CD8-positive, alpha-beta memory T cell (primary cell): ENCODE measurements around the gene CACNG4. TPM values are rescaled to one million over a fixed set of nuclear protein-coding genes. Genes with fewer than 3 reads are reported as not detected.

Experiments
- CTCF ChIA-PET: fragments of 350-600 bp; sonication (Branson Sonifier 250); formaldehyde crosslinking; loops from one replicate; lab custom pipeline; 2021; ENCODE audit warnings: antibody characterized with exemption; lab: Charles Lee
- POLR2A ChIA-PET: fragments of 350-600 bp; sonication (Branson Sonifier 250); formaldehyde crosslinking; loops from one replicate; lab custom pipeline; 2021; ENCODE audit warnings: antibody characterized with exemption; lab: Charles Lee
- DNase-seq, 5 donors: peaks; one replicate each; pipeline versions ENCODE4 v3.0.0 to v3.0.0-alpha.2; 2020 to 2022; ENCODE audit warnings: mixed read lengths in 1 of 5
- H3K27ac ChIP-seq: one replicate; pipeline ENCODE4 v1.7.0; 2013; ENCODE audit warnings: low read depth, mild to moderate bottlenecking, low read length, moderate library complexity
- H3K27me3 ChIP-seq: 2 replicates; pipeline ENCODE4 v1.7.0; 2013; ENCODE audit warnings: low read length, mild to moderate bottlenecking; ENCODE audit not compliant: insufficient read depth, poor library complexity, severe bottlenecking
- H3K36me3 ChIP-seq: 2 replicates; pipeline ENCODE4 v1.7.0; 2013; ENCODE audit warnings: mild to moderate bottlenecking, low read length, moderate library complexity; ENCODE audit not compliant: insufficient read depth
- H3K4me1 ChIP-seq: 2 replicates; pipeline ENCODE4 v1.7.0; 2013; ENCODE audit warnings: mild to moderate bottlenecking, low read length, moderate library complexity; ENCODE audit not compliant: insufficient read depth
- H3K4me3 ChIP-seq: 2 replicates; pipeline ENCODE4 v1.7.0; 2013; ENCODE audit warnings: mild to moderate bottlenecking, low read length
- H3K9me3 ChIP-seq: 2 replicates; pipeline ENCODE4 v1.7.0; 2013; ENCODE audit warnings: mild to moderate bottlenecking, low read length
- H3K27ac Mint-ChIP-seq, 8 donors: one replicate each; pipeline ENCODE4 v1.8.0; 2020 to 2021; ENCODE audit warnings: mixed read lengths in 8 of 8, mild to moderate bottlenecking in 6 of 8, inconsistent platforms in 3 of 8, moderate library complexity in 3 of 8
- H3K27me3 Mint-ChIP-seq, 2 donors: one replicate each; pipeline ENCODE4 v1.8.0; 2020 to 2021; ENCODE audit warnings: mixed read lengths in 2 of 2, mild to moderate bottlenecking in 1 of 2, moderate library complexity in 1 of 2
- H3K36me3 Mint-ChIP-seq, 3 donors: one replicate each; pipeline ENCODE4 v1.8.0; 2020 to 2021; ENCODE audit warnings: mixed read lengths in 3 of 3, inconsistent platforms in 1 of 3, mild to moderate bottlenecking in 1 of 3
- H3K4me1 Mint-ChIP-seq, 3 donors: one replicate each; pipeline ENCODE4 v1.8.0; 2020 to 2021; ENCODE audit warnings: mixed read lengths in 3 of 3, inconsistent platforms in 1 of 3, mild to moderate bottlenecking in 1 of 3
- H3K4me3 Mint-ChIP-seq, 7 donors: one replicate each; pipeline ENCODE4 v1.8.0; 2020 to 2021; ENCODE audit warnings: mixed read lengths in 7 of 7, mild to moderate bottlenecking in 6 of 7, moderate library complexity in 4 of 7, inconsistent platforms in 2 of 7
- H3K9me3 Mint-ChIP-seq, 5 donors: one replicate each; pipeline ENCODE4 v1.8.0; 2020 to 2022; ENCODE audit warnings: mixed read lengths in 5 of 5, mild to moderate bottlenecking in 3 of 5, moderate library complexity in 2 of 5, inconsistent platforms in 1 of 5
- polyA plus RNA-seq: library from polyadenylated mRNA; unstranded; fragments of 300-500 nt; fragmentation: Illumina TruSeq; gene quantifications from one replicate; pipeline ENCODE4 v1.2.3, GENCODE V29; 2021
- total RNA-seq, 2 experiments: library from RNA; stranded (reverse); gene quantifications; one replicate each; pipeline ENCODE4 v1.2.3, GENCODE V29; 2021

Gene CACNG4
- total and polyA plus RNA-seq, 3 experiments from 2014 or later, result not detected

- H3K27me3 Mint-ChIP-seq, result no peaks in the 10 kb centered on the region
- H3K27me3 ChIP-seq, result no peaks in the 10 kb centered on the region
- H3K36me3 ChIP-seq, result no peaks in the 10 kb centered on the region
- no peak overlapping the region for H3K4me3 Mint-ChIP-seq
- ChIA-PET POLR2A (no interaction called here), CTCF (no interaction called here)
- H3K9me3 ChIP-seq, result no peaks in the 10 kb centered on the region
- H3K27ac Mint-ChIP-seq, result peak overlapping the region in 3 of 8 donors; percentile 15 to 64 (median 40)
- H3K9me3 Mint-ChIP-seq, result no peaks in the 10 kb centered on the region
- peaks cover 4 to 45% (median 14%) of the 10 kb centered on the region in 3 donors for H3K36me3 Mint-ChIP-seq
- H3K27ac ChIP-seq, result no peak overlapping the region
- H3K4me1 ChIP-seq, result peaks cover 31% of the 10 kb centered on the region
- no peak overlapping the region for H3K4me3 ChIP-seq
- peaks cover 24 to 33% (median 30%) of the 10 kb centered on the region in 3 donors for H3K4me1 Mint-ChIP-seq
- no peak for DNase-seq
Measured at GRCh38 chr17:67079491-67079890, 115.0 kb downstream of the CACNG4 start.

- peaks cover 31% of the 10 kb centered on the region for H3K4me1 ChIP-seq
- H3K4me3 Mint-ChIP-seq, result no peak overlapping the region
Measured at GRCh38 chr17:67080804-67081203, 116.3 kb downstream of the CACNG4 start.

GRCh38 chr17:67082107-67082506 is 117.6 kb downstream of the CACNG4 start:
- no peaks in the 10 kb centered on the region for H3K9me3 Mint-ChIP-seq
- Histone ChIP-seq H3K27me3 (no peaks in the 10 kb centered on the region), H3K9me3 (no peaks in the 10 kb centered on the region), H3K4me1 (peaks cover 31% of the 10 kb centered on the region), H3K27ac (no peak overlapping the region), H3K4me3 (no peak overlapping the region), H3K36me3 (peaks cover 6% of the 10 kb centered on the region)
- peak in 2 of 5 donors; percentile 28 to 59 for DNase-seq
- H3K36me3 Mint-ChIP-seq, result peaks cover 12 to 51% (median 17%) of the 10 kb centered on the region in 3 donors
- H3K27me3 Mint-ChIP-seq, result no peaks in the 10 kb centered on the region
- H3K27ac Mint-ChIP-seq, result peak overlapping the region; percentile 57 to 90 (median 76)
- ChIA-PET POLR2A (no interaction called here), CTCF (interaction anchor here (1.2 kb wide), 1 partner anchor 14 kb away, joined by 6 read pairs; no protein-coding TSS in a partner anchor)
- peaks cover 26 to 41% (median 38%) of the 10 kb centered on the region in 3 donors for H3K4me1 Mint-ChIP-seq
- peak overlapping the region in 6 of 7 donors; percentile 8 to 50 (median 40) for H3K4me3 Mint-ChIP-seq

More at GRCh38 chr17:67080804-67081203, 116.3 kb downstream of the CACNG4 start:
- Histone ChIP-seq H3K27me3 (no peaks in the 10 kb centered on the region), H3K4me3 (no peak overlapping the region), H3K27ac (no peak overlapping the region), H3K36me3 (no peaks in the 10 kb centered on the region), H3K9me3 (no peaks in the 10 kb centered on the region)
- peaks cover 8 to 49% (median 14%) of the 10 kb centered on the region in 3 donors for H3K36me3 Mint-ChIP-seq
- no peaks in the 10 kb centered on the region for H3K27me3 Mint-ChIP-seq
- ChIA-PET POLR2A (no interaction called here), CTCF (no interaction called here)
- H3K4me1 Mint-ChIP-seq, result peaks cover 26 to 37% (median 34%) of the 10 kb centered on the region in 3 donors
- H3K27ac Mint-ChIP-seq, result peak overlapping the region in 3 of 8 donors; percentile 52 to 86 (median 76)
- no peaks in the 10 kb centered on the region for H3K9me3 Mint-ChIP-seq
- no peak for DNase-seq

Other genes with a start within 250 kb of the CACNG4 start
- gene CACNG5, start 129.6 kb upstream of the CACNG4 start, total RNA-seq, result not detected
- gene CACNG5, start 129.6 kb upstream of the CACNG4 start, polyA plus RNA-seq, result not detected
- not detected for gene CACNG1, start 79.8 kb downstream of the CACNG4 start, total RNA-seq
- gene CACNG1, start 79.8 kb downstream of the CACNG4 start, polyA plus RNA-seq, result not detected